Activated CD4-positive, alpha-beta T cell treated with anti-CD3 and anti-CD28 coated beads, Interleukin-2, amount 50 U/mL, for 4 hours (primary cell): ENCODE measurements around the gene EXPH5.
"Not testable (repeated sequence)": the region's sequence is repeated elsewhere in the genome, so short reads cannot be mapped to it uniquely, and the experiment has no call there.

ENCODE experiments used
- DNase-seq, 2 experiments: peaks; one replicate each; pipeline ENCODE4 v3.0.0-alpha.2; 2020

Gene EXPH5

GRCh38 chr11:108602818-108603217 is 9.2 kb upstream of the EXPH5 start:
- not testable (repeated sequence) for DNase-seq

DNA sequence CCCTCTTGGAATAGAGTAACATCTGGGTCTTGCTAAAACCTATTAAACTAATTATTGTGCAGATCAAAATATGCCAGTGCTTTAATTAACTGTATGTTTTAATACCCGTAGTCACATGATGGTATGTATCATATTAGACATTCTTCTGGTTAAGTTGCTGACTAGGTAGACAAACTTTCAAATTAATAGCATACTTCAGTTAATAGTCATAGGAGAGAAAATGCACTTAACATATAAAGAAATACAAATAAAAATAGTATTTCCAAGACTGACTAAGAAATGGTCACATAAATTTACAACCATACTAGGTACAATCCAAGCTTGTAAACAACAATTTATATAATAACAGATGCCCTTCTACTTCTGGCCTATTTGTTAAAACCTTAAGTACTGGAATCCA is 7.6 kb upstream of the EXPH5 start:
- DNase-seq, result no peak

DNA sequence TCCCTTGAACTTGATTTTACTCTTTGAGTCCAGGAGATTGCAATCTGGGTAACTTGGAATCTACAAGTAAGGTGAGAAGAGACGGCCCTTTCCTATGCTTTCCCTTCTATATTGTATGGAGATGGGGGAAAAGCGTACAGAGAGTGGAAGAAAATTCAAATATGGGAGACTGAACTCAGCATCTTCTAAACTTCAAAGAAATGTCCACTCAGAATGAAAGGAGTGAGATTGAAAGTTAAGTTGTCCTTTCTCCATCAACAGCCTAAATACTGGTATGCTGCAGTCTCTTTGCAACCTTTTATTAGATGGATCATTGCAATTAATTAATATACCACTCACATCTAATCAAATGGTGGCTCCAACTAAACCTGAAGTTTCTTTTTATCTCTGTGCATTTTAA is 6.4 kb upstream of the EXPH5 start:
- DNase-seq, result no peak

- DNase-seq, result no peak
Observed at GRCh38 chr11:108597736-108598355, 4.3 kb upstream of the EXPH5 start.

DNA sequence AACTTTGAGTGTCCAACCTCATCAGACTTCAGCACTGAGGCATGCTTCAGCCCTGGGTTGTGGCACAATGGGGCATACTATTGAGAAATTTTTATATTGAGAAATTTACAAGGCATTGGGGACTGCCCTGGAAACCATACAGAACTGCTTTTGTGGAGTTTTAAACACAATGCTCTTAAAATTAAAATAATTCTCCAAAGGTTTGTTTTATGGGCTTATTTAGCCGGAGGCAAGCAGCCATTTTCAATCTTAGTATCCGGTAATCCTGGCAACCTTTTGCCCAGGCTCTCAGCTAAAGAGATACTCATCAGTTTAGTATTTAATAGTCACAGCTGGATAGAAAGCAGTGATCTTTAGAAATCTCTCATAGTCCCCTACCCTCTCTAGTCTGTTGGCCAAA is 3.1 kb upstream of the EXPH5 start:
- no peak for DNase-seq

DNA sequence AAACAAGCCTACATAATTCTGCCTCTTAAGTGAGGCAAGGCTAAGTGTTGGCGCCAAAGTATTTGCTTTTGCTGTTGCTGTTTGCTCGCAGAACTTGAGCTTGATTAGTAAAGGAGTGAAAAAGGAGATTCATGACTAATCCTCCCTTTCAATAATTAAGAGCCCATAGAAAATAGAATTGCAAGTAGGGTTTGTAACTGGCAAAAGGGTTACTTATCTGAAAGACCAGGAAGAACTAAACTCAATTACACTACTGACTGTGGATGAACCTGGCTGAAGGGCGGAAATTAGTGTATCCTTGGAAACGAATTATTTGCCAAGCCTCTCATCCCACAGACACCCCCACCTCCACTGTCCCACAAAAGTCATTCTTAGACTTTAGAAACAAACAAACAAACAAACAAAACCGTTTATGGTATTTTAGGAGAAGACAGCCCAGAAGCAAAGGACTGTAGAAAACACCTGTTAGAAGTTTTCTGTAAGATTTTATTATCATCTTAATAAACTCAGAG is 411 bp upstream of the EXPH5 start:
- DNase-seq, result no peak

DNA sequence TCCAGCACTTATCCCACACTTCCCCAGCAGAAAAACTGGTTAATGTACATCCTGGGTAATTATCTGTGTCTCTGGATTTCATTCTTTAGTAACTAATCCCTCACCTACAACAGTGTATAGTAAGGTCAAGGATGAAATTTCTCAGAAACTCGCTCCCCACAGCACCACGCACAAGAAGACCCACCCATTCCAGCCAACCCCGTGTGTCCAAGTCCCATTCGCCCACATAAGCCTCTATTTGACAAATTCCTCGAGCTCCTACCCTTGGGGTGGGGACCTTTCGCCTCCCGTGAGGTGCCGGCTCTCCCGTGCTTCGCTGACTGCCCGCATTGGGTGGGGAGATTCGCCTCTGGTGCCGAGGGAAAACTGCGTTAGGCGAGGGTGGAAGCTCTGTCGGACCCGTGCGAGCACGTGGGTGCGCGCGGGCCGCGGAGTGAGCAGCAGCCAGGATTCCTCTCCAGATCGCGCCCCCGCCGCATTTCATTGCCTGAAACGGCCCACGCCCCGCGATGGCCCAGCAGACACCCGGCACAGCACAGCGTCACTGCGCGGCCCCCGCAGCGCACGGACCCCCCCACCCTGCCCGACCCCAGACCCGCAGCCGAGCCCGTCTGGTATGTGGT is 866 bp downstream of the EXPH5 start:
- DNase-seq, result peak; percentile 38 to 47

DNA sequence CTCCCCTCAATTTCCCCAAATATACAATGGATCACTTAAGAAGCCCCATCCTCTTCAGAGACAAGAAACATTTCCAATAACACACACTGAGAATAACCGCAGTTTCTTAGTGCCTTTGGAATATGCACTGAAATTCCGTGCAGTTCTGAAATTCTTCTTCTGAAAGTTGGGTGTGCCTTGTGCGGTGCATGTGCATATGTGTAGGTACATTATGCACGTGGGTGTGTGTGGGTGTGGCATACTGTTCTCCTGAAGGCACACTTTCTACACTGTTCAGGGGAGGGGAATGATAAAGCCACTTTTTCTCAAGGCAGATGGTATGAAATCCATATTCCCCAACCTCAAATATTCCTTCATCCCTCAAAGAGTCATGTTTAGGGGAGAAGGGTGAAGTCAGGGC is 1.7 kb downstream of the EXPH5 start:
- DNase-seq, result no peak

DNA sequence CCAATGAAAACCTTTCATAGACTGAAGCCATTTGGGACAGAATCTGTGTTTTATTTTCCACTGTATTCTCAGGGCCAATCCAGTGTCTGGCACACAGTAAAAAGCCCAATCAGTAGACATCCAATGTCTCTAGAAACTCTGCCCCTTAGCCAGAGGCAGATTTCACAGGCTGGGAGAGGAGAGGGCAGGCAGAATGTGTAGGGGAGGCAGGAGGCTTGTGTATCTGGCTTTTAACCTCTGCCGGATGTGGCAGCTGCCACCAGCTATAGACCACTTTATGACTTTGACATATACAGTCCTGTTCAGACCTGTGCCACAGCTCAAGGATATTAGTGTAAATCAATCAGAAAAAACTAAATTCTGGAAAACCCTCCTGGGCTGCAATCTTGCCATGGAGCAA is 4.4 kb downstream of the EXPH5 start:
- DNase-seq, result no peak

- no peak for DNase-seq
Observed at GRCh38 chr11:108588287-108588686, 5.3 kb downstream of the EXPH5 start.

DNA sequence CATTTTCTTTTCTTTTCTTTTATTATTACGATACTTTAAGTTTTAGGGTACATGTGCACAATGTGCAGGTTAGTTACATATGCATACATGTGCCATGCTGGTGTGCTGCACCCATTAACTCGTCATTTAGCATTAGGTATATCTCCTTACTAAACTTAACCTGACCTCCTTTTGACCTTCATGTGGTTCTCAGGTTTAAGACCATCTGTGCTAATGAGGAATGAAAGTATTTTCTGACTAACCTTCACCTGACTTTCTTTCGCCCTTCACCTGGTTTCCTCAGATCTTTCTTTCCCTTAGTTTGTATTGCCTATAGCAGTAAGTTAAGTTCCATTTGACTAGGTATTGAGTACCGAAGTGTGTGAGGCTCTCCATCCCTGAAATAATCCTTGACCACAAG is 6.5 kb downstream of the EXPH5 start:
- no peak for DNase-seq

DNA sequence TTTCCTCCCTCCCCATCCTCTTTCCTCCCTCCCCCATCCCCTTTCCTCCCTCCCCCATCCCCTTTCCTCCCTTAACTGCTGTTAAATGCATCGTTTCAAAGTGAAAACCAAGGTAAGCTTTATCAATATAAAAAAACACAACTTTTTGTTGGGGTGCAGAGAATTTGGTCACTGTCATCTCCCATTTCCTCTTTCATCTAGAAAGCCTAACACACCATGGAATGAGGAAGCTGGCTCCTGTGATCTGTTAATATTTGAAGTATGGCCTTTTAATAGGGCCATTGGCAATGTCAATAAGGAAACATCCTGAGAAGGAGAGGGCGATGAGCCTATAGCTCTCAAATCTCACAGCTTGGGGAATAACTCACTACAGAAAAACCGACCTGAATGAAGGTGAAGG is 7.0 kb downstream of the EXPH5 start:
- DNase-seq, result no peak

DNA sequence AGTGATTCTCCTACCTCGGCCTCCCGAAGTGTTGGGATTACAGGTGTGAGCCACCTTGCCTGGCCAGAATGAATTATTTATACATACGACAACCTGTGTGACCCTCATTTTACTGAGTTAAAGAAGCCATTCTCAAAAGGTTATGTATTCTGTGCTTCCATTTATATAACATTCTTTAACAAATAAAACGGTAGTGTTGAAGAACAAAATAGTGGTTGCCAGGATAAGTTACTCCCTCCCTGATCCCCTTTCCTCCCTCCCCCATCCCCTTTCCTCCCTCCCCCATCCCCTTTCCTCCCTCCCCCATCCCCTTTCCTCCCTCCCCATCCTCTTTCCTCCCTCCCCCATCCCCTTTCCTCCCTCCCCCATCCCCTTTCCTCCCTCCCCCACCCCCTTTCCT is 7.4 kb downstream of the EXPH5 start:
- not testable (repeated sequence) for DNase-seq

- no peak for DNase-seq
Observed at GRCh38 chr11:108584973-108585372, 8.6 kb downstream of the EXPH5 start.

GRCh38 chr11:108580645-108581044 is 12.9 kb downstream of the EXPH5 start:
- no peak for DNase-seq

- DNase-seq, result no peak
Observed at GRCh38 chr11:108580043-108580442, 13.5 kb downstream of the EXPH5 start.

DNA sequence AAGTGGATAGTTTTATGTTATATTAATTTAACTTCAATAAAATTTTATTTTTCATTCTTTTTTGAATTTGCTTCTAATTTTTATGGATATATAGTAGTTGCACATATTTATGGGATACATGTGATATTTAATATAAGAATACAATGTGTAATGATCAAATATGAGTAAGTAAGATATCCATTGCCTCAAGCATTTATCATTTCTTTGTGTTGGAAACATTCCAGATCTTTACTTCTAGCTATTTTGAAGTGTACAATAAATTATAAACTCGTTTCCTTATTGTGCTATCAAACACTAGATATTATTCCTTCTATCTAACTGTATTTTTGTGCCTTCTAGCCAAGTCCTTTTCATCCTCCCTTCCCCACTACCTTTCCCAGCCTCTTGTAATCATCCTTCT is 17.0 kb downstream of the EXPH5 start:
- DNase-seq, result no peak

DNA sequence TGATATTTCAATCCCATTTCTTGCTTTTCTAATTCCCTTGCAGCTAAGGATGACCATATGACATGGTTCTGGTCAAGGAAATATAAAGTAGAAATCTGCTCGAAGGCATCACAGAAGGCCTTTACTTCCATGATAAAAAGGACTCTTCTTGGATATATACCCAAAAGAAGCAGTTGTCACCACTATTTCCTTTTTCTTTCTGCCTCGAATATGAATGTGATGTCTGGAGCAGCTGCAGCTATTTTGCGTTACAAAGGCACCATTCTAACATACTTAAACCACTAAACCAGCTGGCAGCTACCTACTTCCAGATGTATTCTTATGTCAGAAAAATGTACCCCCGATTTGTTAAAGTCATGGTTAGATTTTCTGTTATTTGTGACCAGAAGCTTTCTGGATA is 18.9 kb downstream of the EXPH5 start:
- no peak for DNase-seq

DNA sequence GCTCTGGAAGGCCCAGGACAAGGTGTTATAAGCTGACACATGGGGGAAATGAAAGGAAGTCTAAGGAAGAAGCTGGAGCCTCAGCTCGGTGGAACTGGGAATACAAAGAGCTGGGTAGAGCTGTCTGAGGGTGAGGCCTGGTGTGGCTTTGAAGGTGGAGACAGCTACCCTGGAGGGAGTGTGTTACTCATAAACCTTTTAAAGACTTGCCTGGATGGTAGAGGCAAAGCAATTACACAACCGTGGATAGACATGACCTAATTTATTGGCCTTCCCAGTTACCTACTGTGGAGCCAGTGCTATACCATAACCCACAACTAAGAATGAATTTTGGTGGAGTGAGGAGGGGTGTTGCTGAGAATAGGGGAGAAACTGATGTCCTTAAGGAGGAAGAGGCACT is 22.6 kb downstream of the EXPH5 start:
- no peak for DNase-seq

- DNase-seq, result no peak
Observed at GRCh38 chr11:108569896-108570295, 23.7 kb downstream of the EXPH5 start.

DNA sequence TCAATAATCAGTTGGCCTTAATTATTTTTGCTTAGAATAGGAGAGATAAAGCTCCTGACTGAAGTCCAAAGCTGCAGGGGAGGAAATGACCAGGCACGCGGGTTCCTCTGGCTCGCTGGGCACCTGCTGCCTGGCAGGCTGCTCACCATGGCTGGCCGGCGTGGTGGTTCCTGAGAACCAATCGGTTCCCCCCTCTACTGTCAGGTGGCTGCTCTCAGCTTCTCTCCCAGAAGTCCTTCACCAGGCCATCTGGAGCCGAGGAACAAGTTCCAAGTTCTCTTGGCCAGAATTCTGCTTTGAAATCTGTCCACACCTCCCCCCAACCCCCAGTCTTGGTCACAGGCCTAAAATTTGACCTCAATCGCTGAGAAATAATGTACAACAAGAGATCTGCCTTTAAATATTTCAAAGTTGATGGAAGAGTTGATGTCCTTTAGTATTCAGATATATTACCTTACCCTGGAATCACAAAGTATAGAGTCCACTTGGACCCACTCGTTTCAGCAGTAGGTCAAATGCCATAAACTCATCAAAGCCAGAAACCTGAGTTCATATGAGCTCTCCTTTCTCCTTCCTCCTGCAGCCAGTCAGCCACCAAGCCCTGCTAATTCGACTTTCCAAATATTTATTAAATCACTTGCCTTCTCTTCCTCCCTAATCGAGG is 25.2 kb downstream of the EXPH5 start:
- no peak for DNase-seq

- DNase-seq, result no peak
Observed at GRCh38 chr11:108565653-108566052, 27.9 kb downstream of the EXPH5 start.

DNA sequence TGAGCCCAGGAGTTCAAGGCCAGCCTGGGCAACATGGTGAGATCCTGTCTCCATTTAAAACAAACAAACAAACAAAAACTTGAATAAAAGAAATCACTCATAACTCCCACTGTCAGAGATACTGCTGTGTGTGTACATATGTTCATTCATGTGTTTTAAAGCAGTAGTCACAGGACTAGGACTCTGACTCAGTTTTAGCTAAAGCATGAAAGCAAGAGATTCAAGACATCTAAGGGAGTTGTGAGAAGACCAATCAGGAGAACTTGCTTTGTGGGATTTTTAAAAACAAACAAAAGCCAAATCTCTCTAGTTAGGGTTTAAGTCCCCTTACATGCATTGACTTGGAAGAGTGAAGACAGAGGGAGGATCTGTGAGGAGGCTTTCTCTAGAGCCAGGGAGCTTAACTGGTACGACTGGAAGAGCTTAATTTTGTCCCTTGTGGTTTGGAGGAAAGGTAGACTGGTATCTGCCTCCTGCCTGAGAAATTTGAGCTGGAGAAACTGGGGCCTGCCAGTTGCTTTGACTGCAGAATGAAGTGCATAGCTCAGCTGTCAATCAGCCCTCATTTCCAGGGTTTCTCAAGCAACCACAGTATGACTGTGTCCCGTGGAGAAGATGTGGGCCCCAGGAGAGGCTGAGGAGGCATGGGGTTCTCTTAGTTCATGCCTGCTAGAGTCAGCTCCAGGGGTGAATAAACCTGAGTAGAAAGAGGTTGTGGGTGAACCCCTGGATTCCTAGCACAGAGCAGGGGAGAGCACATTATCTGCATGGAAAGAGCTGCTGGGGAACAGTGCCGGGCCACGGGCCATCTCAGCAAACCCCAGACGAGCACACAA is 30.6 kb downstream of the EXPH5 start:
- no peak for DNase-seq
